ENCODE results near the gene POR. TPM values are rescaled to one million over a fixed set of nuclear protein-coding genes. Genes with fewer than 3 reads are reported as not detected.

POR gene
- polyA plus RNA-seq, 1 of the 3 experiments (the other 2 are of a cell fraction) = 68.7 TPM

- no peak overlapping the region for H2AFZ ChIP-seq (ENCODE audit: low read depth)
- H3K9me2 ChIP-seq = no peaks in the 10 kb centered on the region
- H3K4me2 ChIP-seq = no peak overlapping the region
- H3K9me3 ChIP-seq = no peaks in the 10 kb centered on the region
- no peak overlapping the region for H3K27ac ChIP-seq (ENCODE audit: low read depth in 2 of 2, low read length in 1 of 2)
- POLR2A ChIA-PET = no interaction called here
- no peaks in the 10 kb centered on the region for H3K27me3 ChIP-seq (ENCODE audit: insufficient read depth)
- TF ChIP-seq FOXJ3 (CRISPR knock-in tag; IDR thresholded peaks at IDR 0.05) = no peak
- TF ChIP-seq FOXM1 (IDR thresholded peaks at IDR 0.05; ENCODE audit: low read depth) = no peak
- TF ChIP-seq POLR2AphosphoS5 (IDR thresholded peaks at IDR 0.05; ENCODE audit: low read depth, low read length) = no peak
- TF ChIP-seq MXI1 (IDR thresholded peaks at IDR 0.05; ENCODE audit: low read depth, low read length) = no peak
- no peak for TF ChIP-seq NRF1 (IDR thresholded peaks at IDR 0.05; ENCODE audit: low read depth, low read length)
- no peak for TF ChIP-seq RAD21 (IDR thresholded peaks at IDR 0.05; ENCODE audit: low read length)
- no peak for TF ChIP-seq GATA2 (CRISPR knock-in tag; IDR thresholded peaks at IDR 0.05)
- TF ChIP-seq IRF3 (IDR thresholded peaks at IDR 0.05; ENCODE audit: low read depth, low read length) = no peak
- TF ChIP-seq TCF12 (IDR thresholded peaks at IDR 0.05) = no peak
- no peak for TF ChIP-seq TEAD4 (IDR thresholded peaks at IDR 0.05; ENCODE audit: borderline replicate concordance, insufficient read depth)
- no peak for TF ChIP-seq USF2 (IDR thresholded peaks at IDR 0.05; ENCODE audit: borderline replicate concordance, low read depth, low read length)
- no peak for TF ChIP-seq ELF1 (IDR thresholded peaks at IDR 0.05)
- no peak for TF ChIP-seq FOSL2 (IDR thresholded peaks at IDR 0.05; ENCODE audit: borderline replicate concordance, low read depth)
- TF ChIP-seq EZH2phosphoT487 (IDR thresholded peaks at IDR 0.05; ENCODE audit: borderline replicate concordance, low read depth) = no peak
- no peak for TF ChIP-seq YY1 (IDR thresholded peaks at IDR 0.05; ENCODE audit: low read depth)
- no peak for TF ChIP-seq RFX5 (IDR thresholded peaks at IDR 0.05; ENCODE audit: low read length)
- no peak for TF ChIP-seq TAF1 (IDR thresholded peaks at IDR 0.05; ENCODE audit: borderline replicate concordance, low read depth, low read length)
- H3K9ac ChIP-seq = no peak overlapping the region
- 97% methylated on average over 11 of the region's 11 CpGs for WGBS (ENCODE audit: low lambda C conversion rate)
- H4K20me1 ChIP-seq (ENCODE audit: insufficient read depth) = peaks cover 13% of the 10 kb centered on the region; the same call in 1 of the 2 replicates
- 0 out of 2 replicates have a peak, but pooled peaks cover under 1% of the 10 kb centered on the region for H3K79me2 ChIP-seq (ENCODE audit: insufficient read depth)
- DNase-seq = no peak
- CTCF ChIA-PET = interaction anchor here (0.6 to 2.1 kb wide), 4 partner anchors 12 to 164 kb away, joined by 3 to 6 read pairs (median 3); no protein-coding TSS in a partner anchor
- peaks cover 9 to 20% of the 10 kb centered on the region in 2 experiments for H3K36me3 ChIP-seq (replicated peaks in 1 of 2; ENCODE audit: control insufficient read depth in 1 of 2, insufficient read depth in 2 of 2, low read length in 1 of 2)
- H3K4me1 ChIP-seq (ENCODE audit: control insufficient read depth in 1 of 2, insufficient read depth in 2 of 2, low read depth in 1 of 2, low read length in 1 of 2) = peaks cover 0 to 5% of the 10 kb centered on the region in 2 experiments; a peak in 2 of 4 replicates
- no peak overlapping the region for H3K4me3 ChIP-seq (ENCODE audit: low read depth in 2 of 2, low read length in 1 of 2)
- H3F3A ChIP-seq (replicated peaks; ENCODE audit: insufficient read depth) = peaks cover 4% of the 10 kb centered on the region
These were observed 39.0 kb downstream of the POR start for GRCh38 chr7:75953931-75954330.
